Stimulated activated CD4-positive, alpha-beta T cell treated with anti-CD3 and anti-CD28 coated beads, Interleukin-4, amount 100 ng/mL, for 24 hours (primary cell): ENCODE data around the gene FTSJ3.
"Not testable (repeated sequence)": the region's sequence is repeated elsewhere in the genome, so short reads cannot be mapped to it uniquely, and the experiment has no call there.

Experiments used
- DNase-seq: peaks from one replicate; pipeline ENCODE4 v3.0.0-alpha.2; 2020

FTSJ3 gene

DNA sequence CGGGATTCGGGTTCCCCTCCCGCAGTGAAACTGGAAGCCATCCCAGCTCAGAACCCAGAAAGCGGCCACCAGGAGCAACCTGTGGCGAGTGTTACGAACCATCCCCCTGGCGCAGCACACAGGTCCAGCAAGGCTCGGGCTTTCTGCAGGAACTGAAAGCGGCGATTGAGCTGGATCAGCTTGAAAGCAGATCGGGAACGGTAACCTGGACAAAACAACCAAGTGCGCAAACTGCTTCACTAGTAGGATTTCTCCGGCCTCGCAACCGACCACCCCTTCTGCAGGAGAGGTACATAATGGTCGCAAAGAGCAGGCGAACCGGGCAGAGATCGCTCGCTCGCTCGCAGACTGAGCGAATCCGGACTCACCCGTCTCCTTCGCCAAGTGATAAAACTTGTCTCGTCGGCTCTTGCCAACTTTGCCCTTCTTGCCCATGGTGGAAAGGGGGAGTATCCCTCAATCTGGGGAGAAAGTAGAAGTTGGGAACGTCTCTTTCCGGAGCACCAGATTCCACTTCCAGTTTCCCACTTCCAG, 928 bp downstream of the FTSJ3 start:
- DNase-seq, result no peak

- DNase-seq, result no peak
Measured at GRCh38 chr17:63824362-63824761, 3.1 kb downstream of the FTSJ3 start.

DNA sequence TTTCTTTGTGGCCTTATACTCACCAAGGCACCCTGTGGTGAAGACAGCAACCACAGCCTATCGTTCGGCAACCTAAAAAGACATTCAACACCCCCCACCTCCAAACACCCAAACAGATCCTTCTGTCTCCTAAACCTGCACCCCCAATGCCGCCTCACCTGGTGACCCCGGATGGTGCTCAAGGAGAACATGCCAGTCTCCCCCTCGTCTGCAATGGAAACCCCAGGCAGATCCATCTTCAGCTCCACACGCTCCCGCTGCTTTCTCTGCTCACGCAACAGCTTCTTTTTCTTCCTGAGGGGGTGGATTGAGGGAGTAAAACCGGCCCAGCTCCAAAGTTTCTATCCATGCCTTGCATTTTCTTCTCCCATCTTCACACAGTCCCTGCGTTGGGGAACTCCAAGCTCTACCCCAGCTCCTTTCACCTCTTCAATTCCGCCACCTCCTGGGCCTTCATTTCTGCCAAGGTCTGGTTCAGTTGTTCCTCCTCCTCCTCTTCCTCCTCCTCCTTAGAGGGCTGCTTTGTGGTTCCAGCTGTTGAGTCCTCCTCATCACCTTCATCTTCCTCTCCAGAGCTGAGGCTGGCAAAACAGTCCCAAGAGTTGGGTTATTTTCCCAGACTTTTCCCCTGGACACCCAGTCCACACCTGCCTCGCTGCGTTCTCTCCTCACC, 3.7 kb downstream of the FTSJ3 start:
- no peak for DNase-seq

DNA sequence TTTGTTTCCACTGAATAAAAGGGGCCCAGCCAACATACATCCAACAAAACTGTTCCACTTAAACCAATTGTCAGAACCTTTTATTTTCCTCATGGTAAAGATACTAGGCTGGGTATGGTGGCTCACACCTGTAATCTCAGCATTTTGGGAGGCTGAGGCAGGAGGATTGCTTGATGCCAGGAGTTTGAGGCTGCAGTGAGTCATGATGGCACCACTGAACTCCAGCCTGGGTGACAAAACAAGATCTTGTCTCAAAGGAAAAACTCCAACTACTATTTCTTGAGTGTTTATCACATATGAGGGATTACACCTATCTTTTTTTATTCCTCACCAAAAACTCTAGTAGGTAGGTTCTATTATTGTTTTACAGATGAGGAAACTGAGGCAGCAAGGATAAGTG, 4.9 kb downstream of the FTSJ3 start:
- DNase-seq, result no peak

DNA sequence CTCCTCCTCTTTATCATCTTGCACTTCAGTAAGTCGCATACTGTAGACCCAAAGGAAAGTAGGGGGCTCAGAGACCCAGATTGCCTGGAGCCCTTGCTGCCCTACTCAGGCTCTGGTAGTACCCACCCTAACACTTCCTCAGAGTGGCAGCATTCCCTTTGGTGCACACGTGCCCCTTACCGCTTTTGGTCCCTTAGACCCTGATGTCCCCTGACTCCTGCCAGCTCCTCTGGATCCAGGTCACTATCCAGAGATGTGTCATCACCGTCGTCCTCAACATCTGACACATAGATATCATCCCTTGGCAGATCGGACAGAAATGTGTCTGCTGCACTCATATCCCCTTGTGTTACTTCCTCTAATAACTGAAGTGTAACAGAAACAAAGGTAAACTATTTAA, 5.7 kb downstream of the FTSJ3 start:
- no peak for DNase-seq

DNA sequence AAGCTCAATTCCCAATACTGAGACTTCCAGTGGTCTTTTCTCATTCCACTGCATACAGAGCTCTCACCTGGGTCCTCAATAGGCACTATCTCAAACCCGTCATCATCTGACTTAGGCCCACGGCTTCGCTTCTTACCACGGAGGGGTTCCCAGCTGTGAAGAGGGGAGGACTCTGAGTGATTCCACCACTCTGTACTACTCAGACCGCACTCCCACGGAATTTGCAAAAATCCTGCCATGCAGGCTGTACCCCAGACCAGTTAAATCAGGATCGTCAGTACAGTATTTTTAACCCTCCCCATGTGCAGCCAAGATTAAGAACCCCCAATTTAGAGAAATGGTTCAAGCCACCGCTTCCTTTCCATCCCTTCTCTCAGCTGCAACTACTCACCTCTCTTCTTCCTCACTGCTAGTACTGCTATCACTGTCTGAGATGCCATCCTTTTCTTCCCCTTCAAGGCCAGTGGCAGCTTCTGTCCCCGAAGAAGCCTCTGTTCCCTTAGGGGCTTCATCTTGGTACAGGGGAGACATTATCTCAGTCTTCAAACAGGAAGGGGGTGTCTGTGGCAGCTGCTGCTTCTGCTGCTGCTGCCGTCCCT, 6.4 kb downstream of the FTSJ3 start:
- DNase-seq, result no peak

GRCh38 chr17:63819585-63820537, 7.6 kb downstream of the FTSJ3 start:
- no peak for DNase-seq

- DNase-seq, result no peak
Measured at GRCh38 chr17:63819131-63819530, 8.3 kb downstream of the FTSJ3 start.

GRCh38 chr17:63817736-63818385, 9.6 kb downstream of the FTSJ3 start:
- no peak for DNase-seq

DNA sequence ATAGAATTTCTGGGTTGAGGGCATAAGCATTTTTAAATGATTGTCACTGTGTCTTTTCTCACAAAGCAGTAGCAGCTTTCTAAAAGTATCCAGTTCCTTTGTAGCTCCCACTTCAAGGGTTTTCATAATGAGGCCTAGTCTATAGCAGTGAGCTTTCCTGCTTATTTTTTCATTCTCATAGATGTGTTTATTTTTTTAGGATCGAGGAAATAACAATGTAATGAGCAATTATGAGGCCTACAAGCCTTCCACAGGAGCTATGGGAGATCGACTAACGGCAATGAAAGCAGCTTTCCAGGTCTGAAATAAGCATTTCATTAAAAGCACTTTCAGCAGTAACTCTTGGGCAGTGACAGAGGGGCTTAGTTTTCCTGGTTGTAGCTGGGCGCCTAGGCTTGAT, 10.8 kb downstream of the FTSJ3 start:
- no peak for DNase-seq

DNA sequence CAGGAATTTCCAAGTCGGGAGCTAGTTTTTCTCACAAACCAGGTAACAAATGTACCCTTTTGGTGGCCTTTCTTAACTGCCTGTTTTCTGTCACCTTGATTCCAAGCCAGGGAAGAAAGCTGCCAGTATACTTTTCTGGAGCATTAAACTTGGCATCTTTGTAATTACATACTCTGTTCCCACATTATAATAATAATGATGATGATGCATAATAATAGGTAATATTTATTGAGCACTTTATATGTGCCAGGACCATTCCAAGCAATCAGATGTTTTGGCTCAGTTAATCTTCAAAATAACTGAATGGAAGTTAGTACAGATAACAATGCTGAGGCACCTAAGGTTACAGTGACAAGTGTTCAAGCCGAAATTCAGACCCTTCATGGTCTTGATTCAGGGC, 11.3 kb downstream of the FTSJ3 start:
- no peak for DNase-seq

- no peak for DNase-seq
Measured at GRCh38 chr17:63809970-63810369, 17.5 kb downstream of the FTSJ3 start.

DNA sequence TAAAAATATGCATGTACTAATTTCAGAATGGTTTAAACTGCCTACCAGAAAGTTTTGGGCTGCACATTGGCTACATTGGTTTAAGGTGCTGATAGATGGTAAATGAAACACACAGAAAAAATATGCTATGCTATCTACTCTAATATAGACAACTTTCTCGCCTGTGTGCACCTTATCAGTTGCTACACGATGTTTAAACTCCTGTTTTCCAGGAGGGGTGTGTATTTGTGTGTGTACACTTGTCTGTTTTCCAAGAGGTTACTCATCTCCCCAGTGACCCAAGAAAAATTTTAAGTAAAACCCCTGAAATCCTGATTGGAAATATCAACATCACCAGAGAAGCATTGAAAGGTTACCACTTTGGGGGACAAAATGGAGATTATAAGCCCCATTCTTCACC, 21.9 kb downstream of the FTSJ3 start:
- DNase-seq, result no peak

DNA sequence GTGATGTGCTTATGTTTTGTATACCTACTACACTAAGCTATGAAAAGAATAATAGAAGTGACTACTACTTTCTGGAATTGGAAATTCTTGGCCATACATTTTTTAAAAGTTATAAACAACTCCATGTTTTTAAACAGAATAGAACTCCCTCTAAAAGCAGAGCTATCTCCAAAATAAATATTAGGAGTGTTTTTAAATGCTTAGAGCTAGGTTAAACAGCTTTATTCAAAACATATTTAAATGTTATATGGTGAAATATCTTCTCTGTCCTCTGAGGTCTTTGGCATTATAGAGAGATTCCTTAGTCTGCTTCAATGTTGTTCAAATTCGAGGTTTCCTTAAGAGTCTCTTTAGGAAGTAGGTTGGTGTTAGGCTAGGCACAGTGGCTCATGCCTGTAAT, 23.1 kb downstream of the FTSJ3 start:
- DNase-seq, result no peak

DNA sequence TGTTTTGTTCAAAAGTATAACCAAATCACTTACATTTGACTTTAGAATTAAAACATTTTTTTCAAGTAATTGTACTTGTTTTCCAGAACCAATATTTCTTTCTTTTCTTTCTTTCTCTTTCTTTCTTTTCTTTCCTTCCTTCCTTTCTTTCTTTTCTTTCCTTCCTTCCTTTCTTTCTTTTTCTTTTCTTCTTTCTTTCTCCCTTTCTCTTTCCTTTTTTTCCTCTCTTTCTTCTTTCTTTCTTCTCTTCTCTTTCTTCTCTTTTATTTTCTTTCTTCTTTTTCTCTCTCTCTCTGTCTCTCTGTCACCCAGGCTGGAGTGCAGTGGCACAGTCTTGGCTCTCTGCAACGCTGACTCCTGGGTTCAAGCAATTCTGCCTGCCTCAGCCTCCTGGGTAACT, 26.7 kb downstream of the FTSJ3 start:
- no peak for DNase-seq

GRCh38 chr17:63798572-63799106, 28.8 kb downstream of the FTSJ3 start:
- DNase-seq, result no peak

DNA sequence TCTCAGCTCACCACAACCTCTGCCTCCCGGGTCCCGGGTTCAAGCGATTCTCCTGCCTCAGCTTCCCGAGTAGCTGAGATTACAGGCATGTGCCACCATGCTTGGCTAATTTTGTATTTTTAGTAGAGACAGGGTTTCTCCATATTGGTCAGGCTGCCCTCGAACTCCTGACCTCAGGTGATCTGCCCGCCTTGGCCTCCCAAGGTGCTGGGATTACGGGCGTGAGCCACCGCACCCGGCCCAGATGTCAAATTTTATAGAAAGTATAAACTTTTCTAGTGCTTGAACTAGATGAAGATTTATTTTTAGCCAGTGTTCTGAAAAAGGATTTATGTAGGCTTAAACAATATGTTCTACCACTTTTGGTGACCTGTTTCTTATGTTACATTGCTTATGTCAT, 31.1 kb downstream of the FTSJ3 start:
- DNase-seq, result not testable (repeated sequence)

GRCh38 chr17:63792055-63792729, 35.3 kb downstream of the FTSJ3 start:
- DNase-seq, result no peak

- no peak for DNase-seq
Measured at GRCh38 chr17:63790057-63790456, 37.4 kb downstream of the FTSJ3 start.

GRCh38 chr17:63786971-63787711, 40.3 kb downstream of the FTSJ3 start:
- DNase-seq, result no peak

- no peak for DNase-seq
Measured at GRCh38 chr17:63786117-63786516, 41.3 kb downstream of the FTSJ3 start.
